Activated CD4-positive, alpha-beta T cell treated with anti-CD3 and anti-CD28 coated beads, Interleukin-2, Interleukin-4, amounts not matched to agents 100 ng/mL and 50 ng/mL, durations not matched to agents 16 hours and 8 hours (primary cell): Measurements from ENCODE around the gene MED27.

Experiments
- DNase-seq: peaks from one replicate; pipeline ENCODE4 v3.0.0-alpha.2; 2020; ENCODE audit warnings: low spot score

MED27 gene, protein sequence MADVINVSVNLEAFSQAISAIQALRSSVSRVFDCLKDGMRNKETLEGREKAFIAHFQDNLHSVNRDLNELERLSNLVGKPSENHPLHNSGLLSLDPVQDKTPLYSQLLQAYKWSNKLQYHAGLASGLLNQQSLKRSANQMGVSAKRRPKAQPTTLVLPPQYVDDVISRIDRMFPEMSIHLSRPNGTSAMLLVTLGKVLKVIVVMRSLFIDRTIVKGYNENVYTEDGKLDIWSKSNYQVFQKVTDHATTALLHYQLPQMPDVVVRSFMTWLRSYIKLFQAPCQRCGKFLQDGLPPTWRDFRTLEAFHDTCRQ

DNA sequence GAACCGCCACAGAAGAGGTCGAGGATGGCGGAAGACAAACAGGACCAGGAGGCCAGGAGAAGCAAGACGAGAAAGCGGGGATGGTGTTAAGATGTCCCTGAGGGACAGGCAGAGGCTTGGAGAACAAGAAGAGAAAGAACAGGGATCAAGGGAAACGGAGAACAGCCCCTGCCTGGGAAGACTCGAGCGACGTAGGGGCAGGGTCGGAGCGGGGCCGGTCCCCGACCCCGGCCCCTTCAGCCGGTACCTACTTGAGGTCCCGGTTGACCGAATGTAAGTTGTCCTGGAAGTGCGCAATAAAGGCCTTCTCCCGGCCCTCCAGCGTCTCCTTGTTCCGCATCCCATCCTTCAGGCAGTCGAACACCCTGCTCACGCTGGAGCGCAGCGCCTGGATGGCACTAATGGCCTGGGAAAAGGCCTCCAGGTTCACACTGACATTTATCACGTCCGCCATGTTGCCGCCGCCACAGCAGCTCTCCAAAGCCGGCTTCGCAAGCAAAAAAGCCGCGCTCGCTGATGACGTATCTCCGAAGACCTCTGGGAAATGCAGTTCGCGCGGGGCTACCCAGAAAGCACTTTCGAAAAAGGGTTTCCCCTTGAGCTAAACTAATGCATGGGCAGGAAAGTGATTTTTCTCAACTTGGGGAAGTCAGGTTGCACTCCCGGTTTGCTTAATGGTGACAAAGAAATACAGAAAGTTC is at the start of gene MED27:
Gene MED27, minus strand, starts transcription at position 477 of the 701 bp plus-strand sequence. Its CDS starts 23 bp downstream, at position 454.
- DNase-seq = peak; percentile 94

DNA sequence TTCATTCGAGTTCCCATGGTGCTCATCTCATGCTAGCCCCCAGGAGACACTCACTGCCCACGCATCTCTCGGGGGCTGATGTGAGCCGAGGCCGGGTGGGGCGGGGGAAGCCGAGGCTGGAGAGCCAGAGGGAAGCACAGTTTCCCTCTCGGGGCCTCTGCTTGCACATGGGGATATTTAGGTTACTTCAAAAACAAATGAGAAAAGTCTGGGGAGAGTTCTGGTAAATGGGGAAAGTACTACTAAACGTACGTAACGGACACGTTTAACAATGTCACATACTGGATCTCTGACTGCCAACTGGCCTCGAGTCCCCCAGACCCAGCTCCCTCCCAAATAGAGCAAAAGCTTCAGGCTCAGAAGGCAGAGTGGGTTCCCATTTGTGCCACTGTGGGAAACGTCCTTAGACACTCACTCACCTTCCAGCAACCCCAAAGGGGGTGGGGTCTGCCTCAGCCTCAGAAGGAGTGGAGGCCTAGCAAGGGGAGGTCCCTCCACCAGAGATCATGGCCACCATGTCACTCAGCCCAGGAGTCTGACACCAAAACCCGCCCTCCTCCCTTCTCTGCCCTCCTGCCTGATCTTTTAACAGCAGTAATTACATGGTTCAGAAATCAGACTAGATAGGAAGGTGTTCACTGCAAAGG is 48.3 kb upstream of the MED27 start:
- DNase-seq = no peak

DNA sequence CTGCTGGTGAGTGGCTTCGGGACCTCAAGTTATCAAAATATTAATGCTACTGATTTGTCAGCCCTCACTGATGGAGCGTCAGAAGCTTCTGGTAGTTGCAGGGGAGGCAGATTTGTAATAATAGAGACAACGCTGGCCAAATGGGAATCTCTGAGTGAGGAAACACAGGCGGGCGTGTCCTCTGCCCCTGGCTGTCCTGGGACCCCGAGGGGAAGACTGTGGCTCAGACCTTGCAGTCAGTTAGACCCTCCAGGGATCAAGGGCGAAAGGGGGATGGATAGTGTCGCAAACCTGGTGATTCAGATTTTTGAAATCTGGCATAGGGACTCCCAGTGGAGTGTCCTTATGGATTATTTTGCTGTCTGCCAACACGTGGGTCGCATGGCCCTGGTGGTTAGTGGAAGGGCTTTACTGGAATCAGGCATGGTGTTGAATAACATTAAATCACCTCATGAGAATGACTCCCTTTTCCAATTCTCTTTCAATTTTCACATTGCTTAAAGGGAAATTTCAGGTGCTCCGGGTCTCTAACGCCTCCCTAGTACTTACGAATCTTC is 47.1 kb upstream of the MED27 start:
- DNase-seq = no peak

DNA sequence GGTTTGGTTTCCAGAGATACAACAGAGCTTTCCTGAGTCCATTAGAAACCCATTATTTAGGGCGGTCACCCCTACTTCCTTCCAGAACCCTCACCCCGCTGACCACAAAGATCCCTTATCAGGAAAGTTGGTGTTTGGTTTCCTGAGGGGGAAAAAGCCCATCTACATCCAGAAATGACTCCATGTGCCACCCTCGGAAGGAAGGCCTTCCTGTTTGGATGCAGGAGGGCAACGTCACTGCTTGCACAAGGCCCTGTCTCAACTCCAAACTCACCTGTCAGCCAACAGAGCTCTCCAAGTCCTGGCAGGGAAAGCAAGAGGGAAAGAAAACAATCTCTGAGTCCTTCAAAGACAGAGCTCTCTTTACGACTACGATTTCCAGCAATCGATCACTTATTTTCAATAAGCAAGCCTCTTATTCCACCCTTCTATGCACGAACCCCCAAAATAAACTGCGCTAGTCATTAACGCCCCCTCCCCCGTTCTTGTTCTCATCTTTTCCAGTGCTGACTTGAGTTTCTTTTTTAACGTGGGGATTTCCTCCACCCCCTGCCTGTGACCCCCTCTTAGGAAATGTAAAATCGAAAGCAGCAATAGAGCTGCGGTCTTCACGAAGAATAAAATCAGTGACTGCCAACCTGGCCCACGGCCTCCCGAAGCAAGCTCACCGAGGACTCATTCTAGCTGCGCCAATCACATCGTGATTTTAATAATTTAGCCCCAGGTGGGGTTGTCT is 46.4 kb upstream of the MED27 start:
- DNase-seq = peak; percentile 33

DNA sequence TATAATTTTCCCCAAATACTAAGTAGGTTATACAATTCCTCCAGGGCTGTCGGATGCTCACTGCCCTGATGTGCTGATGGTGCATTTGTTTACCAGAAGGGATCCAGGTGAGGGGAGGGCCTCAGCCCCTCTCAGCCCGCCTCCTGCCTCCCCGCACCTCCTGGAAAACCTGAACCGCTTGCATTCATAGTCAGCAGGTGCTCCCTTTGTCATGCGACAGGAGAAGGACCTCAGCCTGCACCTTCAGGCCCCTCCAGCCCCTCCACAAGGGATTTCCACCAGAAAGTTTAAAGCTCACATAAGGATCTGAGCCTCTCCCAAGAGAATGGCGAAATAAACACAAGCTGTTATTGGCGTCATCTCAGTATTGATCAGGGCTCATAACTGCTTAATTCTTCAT is 45.7 kb upstream of the MED27 start:
- DNase-seq = no peak

DNA sequence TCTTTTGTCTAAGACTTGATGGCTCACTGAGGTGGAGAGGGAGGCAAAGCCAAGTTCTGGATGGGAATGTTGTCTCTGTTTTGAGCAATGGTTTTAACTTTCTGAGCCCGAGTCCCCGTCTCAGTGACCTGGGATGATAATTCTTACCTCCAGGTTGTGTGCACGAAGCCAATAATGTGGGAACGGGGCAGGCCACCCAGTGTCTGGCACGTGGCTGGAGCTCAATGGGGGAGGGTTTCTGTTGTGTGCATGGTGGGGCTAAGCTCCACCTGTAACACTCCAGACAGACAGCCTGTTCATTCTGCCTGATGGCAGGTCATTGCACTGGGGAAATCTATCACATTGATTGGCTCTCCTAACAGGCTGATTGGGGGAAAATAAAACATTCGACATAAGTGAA is 45.1 kb upstream of the MED27 start:
- no peak for DNase-seq

DNA sequence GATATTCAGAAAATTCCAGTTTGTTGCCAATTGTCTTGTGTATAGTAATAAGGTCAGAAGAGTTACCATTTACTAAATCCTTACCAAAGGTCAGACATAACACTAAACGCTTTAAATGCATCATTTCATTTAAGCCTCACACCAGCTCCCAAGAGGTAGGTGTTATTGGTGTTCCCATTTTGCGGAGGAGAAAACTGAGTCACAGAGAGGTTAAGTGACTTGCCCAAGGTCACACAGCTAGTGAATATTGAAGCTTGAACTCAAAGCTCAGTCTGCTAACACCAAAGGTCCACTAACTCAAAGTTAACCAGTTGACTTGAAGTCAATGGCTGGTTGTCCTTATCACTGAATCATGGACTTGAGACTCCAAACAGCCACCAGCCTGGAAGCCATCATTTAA is 41.4 kb upstream of the MED27 start:
- DNase-seq = no peak

DNA sequence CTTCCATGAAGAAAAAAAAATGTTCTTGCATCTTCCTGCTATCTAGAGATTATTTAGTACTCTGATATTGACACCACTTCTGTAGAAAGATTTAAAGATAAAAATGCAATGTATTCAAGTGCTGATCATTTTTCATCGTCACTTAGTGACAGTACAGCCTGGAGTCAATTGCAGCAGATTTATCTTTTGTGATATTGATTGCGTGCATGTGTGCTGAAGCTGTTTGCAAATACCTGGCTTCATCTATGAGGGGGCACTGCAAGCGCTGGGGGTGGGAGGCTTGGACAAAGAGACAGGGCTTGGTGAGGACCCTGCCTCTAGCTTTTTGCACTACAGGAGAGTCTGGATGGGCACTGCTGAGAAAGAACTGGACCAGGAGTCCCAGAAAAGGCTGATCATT is 38.0 kb upstream of the MED27 start:
- DNase-seq = no peak

DNA sequence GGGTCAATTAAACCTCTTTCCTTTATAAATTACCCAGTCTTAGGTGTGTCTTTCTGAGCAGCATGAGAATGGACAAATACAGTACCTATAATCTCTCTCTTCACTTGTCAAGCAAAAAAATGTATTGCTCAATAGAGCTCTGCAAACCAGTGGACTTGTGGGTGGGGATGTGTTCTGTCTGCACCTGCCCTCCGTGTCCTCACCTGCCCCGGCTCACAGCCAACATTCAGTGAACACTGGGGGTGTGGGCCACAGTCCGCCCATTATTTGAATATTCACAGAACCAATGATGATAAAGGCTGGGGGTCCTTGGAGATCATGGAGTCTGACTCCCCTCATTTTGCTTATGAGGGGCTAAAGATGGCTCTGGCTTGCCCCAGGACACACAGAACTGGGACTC is 36.9 kb upstream of the MED27 start:
- no peak for DNase-seq

DNA sequence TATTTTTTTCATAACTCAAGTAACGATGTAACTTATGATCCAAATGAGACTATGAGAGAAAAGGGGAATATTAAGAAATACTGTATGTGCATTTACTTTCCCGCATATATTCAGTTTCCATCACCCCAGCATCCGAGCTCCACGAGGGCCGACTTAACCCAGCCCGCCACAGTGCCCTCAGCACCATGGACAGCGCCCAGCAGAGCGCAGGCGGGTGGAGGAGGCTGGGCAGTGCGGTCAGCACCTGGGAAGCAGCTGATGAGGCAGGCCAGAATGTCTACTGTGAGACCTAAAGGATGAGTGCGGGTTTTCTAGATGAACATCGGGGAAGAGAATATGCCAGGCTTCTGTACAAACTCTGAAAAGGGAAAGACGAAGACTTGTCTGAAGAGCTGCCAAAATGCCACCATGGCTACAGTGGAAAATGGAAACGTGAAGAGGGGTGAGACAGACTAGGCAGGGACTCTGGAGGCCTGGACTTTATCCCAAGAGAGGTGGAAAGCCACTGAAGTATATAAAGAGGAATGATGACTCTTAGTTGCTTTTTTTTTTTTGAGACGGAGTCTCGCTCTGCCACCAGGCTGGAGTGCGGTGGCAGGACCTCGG is 34.5 kb upstream of the MED27 start:
- peak; percentile 17 for DNase-seq

DNA sequence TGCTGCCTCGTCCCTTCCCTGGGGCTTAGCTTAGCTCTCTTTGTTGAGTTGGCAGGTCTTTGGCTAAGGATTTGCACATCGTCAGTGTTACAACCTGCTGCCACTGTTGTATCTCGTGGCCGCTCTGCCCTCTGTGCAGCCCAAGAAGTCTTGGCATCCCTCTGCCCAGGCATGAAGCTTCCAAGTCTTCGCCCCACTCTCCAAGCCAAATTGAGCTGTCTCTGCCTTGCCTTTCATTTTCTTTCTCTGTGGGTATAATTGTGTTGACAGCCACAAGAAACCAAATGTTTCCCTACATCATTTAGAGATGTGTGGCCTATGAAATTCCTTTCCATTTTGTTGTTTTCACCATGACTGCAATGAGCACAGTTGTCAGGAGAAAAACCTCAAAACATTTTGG is 29.6 kb upstream of the MED27 start:
- no peak for DNase-seq

DNA sequence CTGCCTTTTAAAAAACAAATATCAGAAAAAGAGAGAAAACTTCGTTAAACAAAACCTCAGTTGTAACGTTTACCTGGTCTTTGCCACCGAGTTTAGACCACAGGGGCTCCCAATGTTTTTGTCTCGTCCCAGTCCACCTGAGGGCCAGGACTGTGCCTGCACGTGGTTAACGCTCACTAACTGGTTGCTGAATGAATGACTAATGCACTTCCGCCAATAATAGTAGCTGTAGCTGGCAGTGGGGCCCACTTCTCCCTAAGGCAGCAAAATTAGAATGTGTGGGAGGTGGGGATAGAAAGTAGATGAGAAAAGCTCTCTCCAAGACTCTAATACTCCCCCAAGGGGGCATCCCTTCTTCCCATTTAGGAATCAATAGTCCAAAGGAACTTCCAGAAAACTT is 29.1 kb upstream of the MED27 start:
- no peak for DNase-seq

DNA sequence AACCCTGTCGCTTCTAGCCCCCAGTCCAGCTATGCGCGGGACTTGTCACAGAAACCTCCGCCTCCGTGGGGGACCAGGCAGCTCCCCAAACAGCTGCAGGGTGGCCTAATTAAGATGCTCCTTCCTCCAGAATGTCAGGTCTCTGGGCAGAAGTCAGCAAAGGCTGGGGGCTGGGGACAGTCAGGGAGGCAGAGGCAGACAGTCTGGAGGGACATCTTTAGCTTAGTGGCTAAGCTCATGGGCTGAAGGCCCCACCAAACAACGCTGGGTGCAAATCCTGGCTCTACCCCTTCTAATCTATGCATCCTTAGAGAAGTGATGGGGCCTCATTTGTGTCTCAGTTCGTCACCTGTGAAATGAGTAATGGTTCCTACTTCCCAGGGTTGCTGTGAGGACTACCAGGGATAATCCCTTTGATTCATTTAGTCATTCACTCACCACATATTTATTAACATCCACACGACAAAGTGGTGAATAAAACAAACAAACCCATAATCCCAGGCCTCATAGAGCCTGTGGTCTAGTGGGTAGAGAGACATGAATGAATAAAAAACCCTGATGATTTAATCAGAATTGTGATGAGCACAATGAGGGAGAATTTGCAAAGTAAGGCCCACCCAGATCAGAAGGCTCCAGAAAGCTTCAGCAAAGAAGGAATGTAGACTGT is 20.2 kb upstream of the MED27 start:
- DNase-seq = no peak

DNA sequence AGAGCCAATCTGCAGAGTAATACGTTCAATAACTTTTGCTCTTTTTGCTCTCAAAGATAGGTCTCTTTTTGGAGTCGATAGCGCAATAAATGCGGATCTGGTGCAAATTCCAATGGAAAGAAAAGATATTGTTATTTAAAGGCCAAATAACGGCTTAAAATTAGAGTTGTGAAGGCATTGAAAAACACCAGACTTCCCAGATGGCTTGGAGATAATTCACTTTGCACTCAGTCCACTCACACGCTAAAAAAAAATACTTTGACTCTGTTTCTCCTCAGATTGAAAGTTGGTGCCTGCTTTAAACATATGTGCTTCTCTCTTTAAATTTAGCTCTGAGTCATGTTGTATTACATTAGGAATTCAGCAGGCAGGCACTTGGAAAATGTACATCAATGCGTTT is 19.5 kb upstream of the MED27 start:
- no peak for DNase-seq

DNA sequence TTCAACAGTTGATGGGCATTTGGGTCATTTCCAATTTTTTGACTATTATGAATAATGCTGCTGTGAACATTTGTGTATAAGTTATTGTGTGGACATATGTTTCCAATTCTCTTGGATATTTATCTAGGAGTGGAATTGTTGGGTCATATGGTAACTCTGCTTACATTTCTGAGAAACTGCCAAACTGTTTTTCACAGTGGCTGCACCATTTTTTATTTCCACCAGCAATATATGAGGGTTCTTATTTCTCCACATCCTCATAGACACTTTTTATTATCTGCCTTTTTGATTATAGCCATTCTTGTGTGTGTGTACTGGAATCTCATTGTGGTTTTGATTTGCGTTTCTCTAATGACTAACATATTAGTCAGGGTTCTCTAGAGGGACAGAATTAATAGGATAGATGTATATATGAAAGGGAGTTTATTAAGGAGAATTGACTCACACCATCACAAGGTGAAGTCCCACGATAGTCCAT is 14.7 kb upstream of the MED27 start:
- DNase-seq = no peak

DNA sequence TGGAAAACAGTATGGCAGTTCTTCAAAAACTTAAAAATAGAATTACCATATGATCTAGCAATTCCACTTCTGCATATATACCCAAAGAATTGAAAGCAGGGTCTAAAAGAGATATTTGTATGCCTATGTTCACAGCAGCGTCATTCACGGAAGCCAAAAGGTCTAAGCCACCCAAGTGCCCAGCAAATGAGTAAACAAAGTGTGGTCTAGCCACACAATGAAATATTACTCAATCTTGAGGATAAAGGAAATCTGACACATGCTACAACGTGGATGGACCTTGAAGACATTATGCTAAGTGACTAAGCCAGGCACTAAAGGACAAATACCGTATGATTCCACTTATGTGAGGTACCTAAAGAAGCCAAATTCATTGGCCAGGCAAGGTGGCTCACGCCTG is 11.1 kb upstream of the MED27 start:
- DNase-seq = no peak

DNA sequence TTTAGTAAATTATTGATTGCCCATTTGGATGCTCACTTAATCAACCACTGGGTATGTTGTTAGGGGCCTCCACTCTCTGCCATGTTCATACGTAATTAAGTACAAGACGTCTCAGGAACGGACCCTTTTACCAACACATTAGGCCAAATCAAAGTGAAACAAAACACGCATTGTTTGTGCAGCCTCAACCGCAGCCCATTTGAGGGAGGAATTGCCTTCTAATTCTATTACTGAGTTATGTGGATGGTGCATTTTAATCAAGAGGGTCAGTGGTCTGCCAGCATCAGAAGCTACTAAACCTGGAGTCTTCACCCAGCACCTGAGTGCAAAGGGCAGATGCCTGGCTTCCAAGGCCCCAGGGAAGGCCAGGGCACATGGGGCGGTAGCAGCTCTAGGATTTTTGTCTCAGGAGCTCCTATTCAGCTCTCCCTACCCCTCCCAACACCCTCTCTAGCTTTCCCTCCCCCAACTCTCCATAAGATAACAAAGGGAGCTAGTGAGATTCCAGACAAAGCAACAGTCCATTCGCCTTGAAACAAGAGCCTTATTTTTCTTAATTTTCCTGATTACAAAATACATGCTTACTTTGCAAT is 7.9 kb upstream of the MED27 start:
- no peak for DNase-seq

DNA sequence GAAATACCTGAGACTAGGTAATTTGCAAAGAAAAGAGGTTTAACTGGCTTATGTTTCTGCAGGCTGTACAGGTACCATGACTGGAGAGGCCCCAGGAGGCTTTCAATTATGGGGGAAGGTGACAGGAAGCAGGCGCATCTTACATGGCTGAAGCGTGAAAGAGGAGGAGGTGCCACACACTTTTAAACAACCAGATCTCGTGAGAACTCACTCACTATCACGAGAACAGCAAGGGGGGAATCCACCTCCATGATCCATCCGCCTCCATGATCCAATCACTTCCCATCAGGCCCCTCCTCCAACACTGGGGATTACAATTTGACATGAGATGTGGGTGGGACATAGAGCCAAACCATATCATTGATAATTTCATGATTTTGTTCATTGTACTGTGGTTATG is 2.5 kb upstream of the MED27 start:
- no peak for DNase-seq

DNA sequence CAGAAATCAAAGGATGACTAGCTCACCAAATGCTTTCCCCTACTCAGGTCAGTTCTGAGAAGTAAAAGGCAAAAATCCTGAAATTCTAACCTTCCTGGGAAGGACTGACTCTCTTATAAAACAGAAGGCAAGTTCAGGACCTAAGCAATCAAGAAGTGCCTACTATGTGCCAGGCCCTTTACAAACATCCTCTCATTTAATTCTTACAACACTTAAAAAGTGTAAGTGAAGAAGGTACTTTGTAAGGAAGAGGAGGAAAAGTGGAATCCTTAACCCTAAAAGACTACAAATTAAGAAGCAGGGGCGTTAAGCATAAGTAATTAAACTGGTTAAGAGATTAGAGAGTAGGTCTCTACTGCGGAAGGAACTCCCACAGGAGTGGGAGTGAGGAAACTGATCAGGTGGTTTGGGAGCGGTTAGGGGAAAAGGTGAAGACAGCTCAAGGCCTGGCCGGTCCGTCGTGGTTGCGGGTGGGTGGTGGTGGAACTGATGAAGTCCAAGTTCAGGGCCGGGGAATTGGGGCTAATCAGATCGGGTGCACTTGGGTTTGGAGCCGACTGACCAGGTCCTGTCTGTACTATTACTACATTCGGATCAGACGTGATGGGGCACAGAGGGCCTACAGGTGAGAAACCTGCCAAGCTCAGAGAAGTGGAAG is 839 bp downstream of the MED27 start:
- no peak for DNase-seq
